GM19351 (cell line): Measurements from ENCODE around the gene PLEKHA8.
"Not testable (repeated sequence)": the region's sequence is repeated elsewhere in the genome, so short reads cannot be mapped to it uniquely, and the experiment has no call there.

Source experiments
- ATAC-seq: cut with Tn5 transposase; IDR thresholded peaks from one replicate; pipeline ENCODE4 v1.9.1; 2021; ENCODE audit warnings: mild to moderate bottlenecking, moderate library complexity; ENCODE audit not compliant: unreplicated experiment

The PLEKHA8 gene

DNA sequence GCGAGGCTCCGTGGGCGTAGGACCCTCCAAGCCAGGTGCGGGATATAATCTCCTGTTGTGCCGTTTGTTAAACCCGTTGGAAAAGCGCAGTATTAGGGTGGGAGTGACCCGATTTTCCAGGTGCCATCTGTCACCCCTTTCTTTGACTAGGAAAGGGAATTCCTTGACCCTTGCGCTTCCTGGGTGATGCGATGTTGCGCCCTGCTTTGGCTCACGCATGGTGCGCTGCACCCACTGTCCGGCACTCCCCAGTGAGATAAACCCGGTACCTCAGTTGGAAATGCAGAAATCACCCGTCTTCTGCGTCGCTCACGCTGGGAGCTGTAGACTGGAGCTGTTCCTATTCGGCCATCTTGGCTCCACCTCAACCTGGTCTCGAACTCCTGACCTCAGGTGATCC, 70.4 kb downstream of the PLEKHA8 start:
- ATAC-seq = not testable (repeated sequence)

DNA sequence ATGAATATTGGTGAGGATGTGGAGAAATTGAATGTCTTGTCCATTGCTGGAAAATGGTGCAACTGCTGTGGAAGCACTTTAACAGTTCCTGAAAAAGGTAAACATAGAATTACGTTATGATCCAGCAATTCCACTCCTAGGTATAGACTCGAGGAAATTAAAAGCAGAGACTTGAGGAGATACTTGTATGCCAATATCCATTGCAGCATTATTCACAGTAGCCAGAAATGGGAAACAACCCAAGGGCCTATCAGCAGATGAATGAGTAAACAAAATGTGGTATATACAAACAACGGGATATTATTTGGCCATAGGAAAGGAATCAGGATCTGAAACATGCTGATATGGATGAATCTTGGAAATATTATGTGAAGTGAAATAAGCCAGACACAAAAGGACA, 74.1 kb downstream of the PLEKHA8 start:
- ATAC-seq = no peak

DNA sequence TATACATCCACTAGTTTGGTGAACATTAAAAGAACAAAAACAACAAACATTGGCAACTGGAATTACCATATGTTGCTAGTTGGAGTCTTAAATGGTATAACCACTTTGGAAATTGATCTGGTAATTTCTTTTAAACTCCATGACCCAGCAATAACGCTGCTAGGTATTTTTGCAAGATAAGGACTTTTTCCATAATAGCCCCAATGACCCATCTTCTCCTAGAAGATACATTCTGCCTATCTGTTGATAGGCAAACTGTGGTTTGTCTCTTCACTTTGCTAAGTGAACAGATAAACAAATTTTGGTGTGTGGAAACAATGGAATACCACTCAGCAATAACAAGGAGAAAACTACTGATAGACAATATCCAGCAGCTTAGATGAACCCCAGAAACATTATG, 75.9 kb downstream of the PLEKHA8 start:
- ATAC-seq = no peak

DNA sequence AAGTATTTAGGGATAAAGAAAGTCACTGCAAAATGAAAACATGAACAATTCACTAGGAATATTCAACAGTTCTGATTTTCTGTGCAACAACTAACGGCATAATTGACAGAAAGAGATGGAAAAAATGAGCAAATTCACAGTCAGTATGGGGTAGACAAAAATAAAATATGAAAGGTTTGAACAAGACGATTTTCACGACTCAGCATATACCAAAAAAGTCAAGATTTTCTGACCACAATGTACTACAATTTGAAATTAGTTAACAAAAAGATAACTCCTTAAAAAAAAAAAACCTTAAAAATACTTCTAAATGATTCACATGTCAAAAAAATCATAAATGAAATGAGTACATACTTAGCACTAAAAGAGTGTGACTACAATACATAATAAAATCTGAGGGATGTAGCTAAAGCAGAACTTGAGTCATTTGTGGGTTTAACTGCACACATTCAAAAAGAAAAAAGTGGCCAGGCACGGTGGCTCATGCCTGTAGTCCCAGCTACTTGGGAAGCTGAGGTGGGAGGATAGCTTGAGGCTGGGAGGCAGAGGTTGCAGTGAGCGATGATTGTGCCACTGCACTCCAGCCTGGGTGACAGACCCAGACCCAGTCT, 84.0 kb downstream of the PLEKHA8 start:
- ATAC-seq = no peak

DNA sequence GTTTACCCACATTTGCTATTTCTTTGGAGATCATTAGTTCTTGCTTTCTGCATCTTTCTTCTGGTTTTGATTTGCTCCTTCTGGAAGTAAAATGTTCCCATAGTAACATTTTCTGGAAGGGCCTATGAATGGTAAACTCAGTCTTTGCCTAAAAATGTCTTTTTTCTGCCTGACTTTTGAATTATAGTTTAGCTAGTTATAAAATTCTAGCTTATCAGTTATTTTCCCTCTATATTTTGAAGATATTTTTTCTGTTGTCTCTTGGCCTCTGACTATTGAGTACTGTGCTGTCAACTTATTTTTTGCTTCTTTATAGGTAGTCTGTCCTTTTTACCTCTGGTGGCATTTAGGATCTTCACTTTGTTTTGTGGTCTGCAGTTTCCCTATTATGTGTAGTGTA, 84.9 kb downstream of the PLEKHA8 start:
- no peak for ATAC-seq

DNA sequence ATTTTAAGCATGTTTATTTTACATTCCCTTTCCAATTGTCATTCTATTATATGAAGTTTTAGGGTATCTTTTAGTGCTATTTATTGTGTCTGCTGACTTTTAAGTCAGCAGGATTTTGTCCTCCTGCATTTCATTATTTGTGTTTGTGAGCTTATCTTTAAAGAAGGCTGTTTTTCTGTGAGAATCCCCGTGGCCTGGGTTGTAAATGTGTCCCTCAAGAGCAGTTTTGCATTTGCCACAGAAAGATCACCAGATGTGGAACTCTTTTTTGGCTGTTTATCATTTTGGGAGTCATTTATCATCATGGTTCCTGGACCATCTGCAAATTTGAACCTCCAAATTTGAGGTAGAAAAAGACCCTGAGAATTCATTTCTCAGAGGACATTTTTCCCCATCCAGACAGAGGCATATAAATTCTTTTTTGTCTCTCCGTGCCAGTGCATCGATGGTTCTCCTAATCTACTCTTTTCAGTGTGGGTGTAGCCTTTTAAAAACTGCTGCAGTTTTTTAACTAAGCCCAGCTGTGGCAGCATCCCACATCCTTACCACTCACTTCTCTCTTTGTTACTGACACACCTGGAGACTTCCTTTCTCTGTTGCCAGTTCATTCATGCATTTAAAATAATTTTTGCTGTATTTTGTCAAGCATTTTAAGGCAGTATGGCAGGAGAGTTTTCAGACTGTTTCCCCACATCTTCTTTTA, 86.5 kb downstream of the PLEKHA8 start:
- no peak for ATAC-seq

DNA sequence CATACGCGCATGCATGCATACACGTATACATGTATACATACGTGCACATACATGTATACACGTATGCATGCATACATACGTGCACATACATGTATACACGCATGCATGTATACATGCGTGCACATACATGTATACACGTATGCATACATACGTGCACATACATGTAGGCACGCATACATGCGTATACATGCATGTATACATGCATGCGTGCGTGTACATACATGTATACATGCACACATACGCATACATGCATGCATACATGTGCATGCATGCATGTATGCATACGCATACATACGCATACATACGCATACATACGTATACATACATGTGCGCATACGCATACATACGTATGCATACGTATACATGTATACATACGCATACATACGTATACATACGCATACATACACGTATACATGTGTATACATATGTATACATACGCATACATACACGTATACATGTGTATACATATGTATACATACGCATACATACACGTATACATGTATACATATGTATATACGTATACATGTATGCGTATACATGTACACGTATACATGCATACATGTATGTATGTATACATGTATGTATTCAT, 87.6 kb downstream of the PLEKHA8 start:
- ATAC-seq = no peak

DNA sequence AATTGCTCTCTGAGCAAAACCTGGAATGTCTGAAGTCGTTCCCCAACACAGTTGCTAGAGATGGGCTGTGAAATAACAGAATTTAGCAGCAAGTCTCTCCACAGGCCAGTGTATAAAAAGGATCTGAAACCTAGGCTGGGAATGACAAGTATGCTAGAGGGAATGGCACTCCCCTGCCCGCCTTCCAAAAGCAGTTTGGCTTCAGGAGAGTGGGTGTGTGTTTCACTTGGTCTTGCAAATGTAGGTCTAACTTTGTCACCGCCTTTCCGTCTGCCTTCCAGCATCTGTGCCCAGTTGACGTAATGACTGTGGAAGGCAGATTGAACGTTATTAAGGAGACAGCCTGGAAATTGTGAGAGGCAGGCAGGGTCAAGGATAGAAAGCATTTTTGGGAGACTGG, 88.6 kb downstream of the PLEKHA8 start:
- ATAC-seq = no peak

DNA sequence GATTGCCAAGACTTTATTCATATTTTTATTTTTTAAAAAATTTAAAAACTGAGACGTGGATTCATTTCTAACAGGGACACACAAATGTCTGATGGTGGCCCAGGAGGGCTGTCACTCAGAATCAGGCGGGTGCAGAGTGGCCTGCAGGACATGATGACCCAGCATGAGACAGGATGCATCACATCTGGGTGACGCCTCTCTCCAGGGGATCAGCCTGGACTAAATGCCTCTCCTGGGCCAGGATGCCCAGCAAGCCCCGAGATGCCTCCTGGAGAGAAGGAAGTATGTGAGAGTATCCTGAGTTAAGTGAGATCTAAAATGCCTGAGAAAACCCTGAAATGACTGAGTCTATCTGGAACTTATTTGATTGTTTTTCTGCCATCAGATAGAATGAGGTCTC, 89.7 kb downstream of the PLEKHA8 start:
- ATAC-seq = no peak

DNA sequence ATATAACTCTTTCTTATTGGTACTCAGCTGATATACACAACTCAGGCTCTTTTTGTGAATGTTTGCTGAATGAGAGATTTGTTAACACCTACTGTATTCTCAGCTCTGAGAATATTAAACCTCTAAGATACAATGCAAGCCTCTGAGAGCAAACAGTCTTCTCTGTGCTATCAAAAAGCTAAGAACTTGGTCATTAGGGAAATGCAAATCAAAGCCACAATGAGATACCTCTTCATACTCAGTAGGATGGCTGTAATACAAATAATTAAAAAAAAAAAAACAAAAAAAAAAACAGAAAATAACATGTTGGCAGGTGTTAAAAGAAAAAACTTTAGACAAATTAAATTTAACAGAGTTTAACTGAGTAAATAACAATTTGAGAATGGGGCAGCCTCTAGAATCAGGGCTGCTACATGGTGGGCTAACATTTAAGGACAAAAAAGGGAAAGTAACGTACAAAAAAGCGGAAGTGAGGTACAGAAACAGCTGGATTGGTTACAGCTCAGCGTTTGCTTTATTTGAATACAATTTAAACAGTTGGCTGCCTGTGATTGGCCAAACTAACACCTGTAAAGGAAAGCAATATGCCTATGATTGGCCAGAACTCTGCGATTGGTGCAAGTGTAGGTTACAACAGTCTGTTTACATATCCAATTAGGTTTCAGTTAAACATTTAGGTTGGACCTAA, 91.8 kb downstream of the PLEKHA8 start:
- ATAC-seq = no peak

DNA sequence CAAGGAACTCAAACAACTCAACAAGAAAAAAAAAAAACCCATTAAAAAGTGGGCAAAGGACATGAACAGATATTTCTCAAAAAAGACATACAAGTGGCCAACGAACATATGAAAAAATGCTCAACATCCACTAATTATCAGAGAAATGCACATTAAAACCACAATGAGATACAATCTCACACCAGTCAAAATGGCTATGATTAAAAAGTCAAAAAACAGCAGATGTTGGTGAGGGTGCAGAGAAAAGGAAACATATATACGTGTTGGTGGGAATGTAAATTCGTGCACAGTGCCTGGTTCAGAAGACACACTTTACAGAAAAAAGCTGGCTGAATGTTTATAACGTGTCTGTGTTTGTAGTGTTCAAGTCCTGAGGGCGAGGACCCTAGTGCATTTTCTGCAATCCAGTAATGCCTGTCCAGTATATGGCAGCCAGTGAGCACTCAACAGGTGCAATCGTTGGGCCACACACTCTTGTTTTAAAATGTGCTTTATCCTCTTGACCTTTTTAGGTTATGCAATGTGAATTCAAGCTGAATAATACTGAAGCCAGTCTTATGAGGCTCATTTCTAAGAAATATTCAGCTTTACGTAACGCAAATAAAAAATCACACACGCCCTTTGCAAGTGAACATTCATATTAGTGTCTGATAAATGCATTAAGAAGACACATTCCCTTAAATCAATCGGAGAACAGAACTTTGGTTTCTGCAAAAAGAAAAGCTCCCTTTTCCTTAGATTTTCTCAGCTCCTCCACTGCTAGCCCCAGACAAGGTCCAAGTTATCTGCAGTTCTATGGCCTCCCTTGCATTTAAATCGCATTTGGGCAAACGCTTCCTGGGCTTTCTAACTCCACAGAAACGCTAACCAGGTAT, 105.8 kb downstream of the PLEKHA8 start:
- no peak for ATAC-seq

DNA sequence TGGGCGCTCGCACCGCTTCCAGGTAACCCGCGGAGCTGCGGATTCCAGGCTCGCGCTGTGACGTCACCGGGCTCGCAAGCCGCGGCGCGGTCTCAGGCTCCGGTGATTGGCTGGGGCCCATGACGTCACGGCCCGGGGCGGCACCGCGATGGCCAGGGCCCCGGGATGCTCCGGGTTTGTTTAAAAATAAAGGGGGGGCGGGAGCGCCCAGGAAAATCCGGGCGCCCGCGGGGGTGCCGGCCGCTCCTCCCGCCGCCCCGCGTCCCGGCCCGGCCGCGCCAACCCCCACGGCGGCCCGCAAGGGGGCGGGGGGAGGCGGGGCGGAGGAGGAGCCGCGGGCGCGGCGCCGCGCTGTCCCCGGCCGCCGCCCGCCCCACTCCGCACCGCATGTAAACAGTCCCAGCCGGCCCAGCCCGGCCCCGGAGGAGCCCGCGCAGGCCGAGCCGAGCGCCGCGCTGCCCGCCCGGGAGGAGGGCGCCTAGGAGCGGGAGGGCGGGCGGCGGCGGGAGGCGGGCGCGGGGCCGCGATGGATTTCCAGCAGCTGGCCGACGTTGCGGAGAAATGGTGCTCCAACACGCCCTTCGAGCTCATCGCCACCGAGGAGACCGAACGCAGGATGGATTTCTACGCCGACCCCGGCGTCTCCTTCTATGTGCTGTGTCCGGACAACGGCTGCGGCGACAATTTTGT, 106.5 kb downstream of the PLEKHA8 start, which contains the start of gene MTURN:
Gene MTURN, plus strand, starts transcription at position 376 of the 690 bp plus-strand sequence. Its CDS starts 151 bp downstream, at position 527.
- peak; percentile 86 for ATAC-seq

DNA sequence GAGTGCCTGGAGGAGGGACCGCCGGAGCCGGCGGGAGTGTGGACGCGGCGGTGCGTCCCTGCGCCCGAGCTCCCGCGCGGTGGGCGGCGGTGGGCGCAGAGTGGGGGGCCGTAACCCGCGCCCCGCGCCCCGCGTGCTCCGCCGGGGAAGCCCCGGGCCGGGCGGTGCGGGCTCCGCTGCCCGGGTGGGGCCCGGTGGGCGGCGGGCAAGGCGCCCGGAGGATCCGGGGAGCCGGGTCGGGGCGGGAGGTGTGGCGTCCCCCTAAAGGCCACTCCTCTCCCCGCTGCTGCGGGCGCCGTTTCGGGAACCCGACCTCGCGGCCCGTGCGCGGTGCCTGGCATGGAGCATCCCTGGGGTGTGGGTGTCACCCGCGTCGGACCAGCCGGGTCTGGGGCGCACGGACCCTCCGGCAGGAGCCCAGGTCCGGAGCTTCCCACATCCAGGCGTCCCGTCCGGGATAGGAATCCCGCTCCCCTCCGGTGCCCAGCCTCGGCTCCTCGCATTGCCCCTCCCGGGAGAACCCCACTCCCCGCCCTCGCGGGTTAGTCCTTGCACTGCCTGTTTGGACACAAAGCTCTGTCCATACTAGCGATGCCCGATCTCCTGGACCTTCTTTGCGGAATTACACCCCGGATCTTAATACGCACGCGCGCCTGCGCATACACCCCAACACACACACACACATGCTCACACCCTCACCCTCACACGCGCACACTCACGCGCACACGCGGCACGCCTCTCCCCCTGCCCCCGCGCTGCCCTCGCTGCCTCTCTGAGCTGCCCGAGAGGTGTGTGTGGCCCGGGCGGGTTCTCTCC, 107.3 kb downstream of the PLEKHA8 start:
- peak; percentile 30 for ATAC-seq

DNA sequence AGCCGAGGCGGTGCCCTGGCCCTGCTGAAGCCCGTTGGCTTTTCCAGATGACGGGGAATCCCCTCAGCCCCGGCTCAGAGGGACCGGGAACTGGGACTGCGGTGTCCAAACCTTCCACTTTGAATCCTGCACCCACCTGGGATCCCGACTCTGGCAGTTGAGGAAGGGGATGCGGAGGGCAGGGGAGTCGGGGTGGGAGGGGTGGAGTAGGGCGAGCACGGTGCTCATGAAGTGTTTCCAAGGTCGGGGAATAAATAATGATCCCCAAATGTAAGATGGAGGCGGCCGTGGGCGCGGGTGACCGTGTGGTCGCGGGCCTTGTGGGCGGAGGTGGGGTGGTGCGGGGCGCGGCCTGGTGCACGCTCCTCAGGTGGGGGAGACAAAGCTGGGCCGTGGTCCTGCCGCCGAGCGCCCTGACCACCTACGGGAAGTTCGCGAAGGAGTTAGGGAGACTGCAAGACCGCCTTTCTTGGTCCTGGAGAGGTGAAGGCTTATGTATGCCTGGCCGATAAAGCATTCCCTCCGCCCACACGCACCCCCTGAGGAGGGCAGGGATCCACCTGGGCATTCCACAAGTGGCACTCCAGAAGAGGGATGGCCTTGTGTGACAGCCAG, 108.0 kb downstream of the PLEKHA8 start:
- ATAC-seq = no peak

DNA sequence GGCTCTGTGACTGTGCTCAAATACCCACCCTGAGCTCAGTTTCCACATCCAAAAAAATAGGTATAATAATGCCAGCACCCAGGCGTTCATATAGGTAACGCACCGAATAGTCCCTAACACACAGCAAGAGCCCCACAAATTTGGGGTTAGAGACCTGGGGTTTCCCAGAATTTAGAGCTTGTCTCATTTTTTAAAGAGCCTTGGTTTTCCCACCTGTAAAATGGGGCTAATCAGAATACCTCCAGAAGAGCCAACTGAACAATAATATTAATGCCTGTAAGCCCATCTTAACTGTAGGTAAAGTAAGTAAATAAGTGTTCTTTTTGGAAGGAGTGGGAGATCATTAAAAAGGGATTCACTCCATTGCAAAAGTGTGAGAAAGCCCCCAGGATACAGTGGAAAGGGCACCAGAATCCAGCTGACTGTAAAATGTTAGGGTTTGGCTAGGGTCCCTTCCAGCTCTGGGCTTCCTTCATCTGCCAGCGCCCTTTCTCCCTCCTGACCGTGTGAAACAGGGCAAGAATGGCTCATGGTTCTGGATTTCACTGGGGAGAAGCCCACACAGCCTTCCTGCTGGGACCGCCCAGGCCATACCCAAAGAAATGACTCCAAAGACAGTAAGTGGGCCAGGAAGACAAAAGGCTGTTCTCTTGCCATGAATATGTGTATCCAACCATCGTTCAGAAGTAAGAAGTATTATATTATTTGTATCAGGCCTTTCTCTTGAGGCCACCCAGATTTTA, 108.7 kb downstream of the PLEKHA8 start:
- ATAC-seq = no peak

DNA sequence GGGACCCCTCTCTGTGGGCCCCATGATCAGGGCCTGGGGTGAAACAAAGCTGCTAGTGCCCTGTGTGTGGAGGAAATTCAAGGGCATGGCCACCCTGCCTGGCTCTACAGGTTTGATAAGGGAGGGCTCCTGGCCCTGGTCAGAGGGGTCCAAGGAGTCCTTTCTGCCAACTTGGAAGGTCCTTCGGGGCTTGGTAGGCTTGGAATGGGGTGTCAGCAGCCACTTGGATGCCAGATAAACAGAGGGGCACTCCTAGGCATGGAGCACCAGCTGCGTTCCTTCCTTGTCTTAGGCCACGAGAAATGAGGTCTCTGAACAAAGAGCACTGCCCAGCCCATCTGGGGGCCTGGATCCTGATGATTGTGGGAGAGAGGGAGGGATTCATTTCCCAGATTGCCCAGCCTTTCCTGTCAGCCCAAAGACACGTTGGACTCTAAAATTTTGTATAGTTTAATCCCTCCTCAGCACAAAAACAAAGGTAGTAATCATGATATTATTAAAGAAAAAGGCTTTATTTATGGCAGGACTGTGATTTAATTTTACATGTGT, 111.7 kb downstream of the PLEKHA8 start:
- no peak for ATAC-seq

DNA sequence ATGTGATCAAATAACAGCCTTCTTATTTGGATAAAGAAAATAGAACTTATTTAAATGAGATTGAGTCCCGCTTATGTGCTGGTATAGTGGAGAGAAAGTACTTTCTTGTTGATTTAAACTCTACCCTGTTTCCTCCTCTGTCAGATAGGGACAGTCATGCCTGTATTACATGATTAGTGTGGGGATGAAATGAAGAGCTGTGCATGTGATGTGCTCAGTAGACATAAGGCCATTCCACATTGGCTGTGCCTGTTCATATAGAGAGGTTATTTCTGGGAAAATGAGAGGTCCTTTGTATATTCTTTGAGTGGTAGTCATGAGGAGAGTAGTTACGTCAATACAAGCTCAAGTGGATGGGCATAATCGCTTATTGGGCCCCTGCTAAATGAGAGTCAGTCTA, 112.2 kb downstream of the PLEKHA8 start:
- ATAC-seq = no peak

DNA sequence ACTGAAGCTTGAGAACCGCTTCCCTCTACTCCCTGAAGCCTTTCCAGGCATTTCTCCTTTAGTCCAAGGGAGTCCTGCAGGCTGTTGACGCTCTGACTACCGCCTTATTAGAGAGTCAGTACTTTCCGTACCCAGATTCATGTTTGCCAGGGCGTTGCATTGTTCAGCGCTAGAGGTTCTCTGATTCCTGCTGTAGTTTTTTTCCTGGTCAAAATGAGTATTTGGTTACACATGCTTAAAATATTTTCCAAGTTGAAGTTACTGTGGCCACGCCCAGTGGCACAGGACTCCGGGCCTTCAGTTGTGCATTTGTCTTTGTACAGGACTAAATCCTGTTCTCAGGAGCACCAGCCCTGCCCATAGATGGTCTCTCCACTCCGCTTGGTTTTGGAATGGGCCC, 114.5 kb downstream of the PLEKHA8 start:
- no peak for ATAC-seq
